Muscle layer of colon (tissue), 2 donors: ENCODE measurements around the gene ZNF496.
"Not testable (repeated sequence)": the region's sequence is repeated elsewhere in the genome, so short reads cannot be mapped to it uniquely, and the experiment has no call there.

Experiments used
- H3K27ac ChIP-seq: one replicate; pipeline ENCODE4 v1.7.0; 2013; ENCODE audit warnings: low read depth, mild to moderate bottlenecking, low read length, moderate library complexity
- H3K27me3 ChIP-seq, 2 donors: one replicate each; pipeline ENCODE4 v1.7.0; 2013; ENCODE audit warnings: low read length in 2 of 2, mild to moderate bottlenecking in 2 of 2; ENCODE audit not compliant: insufficient read depth in 2 of 2, control insufficient read depth in 1 of 2
- H3K36me3 ChIP-seq: one replicate; pipeline ENCODE4 v1.7.0; 2013; ENCODE audit warnings: mild to moderate bottlenecking, low read length; ENCODE audit not compliant: insufficient read depth
- H3K4me1 ChIP-seq: one replicate; pipeline ENCODE4 v1.7.0; 2013; ENCODE audit warnings: mild to moderate bottlenecking, low read length; ENCODE audit not compliant: insufficient read depth
- H3K4me3 ChIP-seq, 2 donors: one replicate each; pipeline ENCODE4 v1.7.0; 2013; ENCODE audit warnings: low read length in 2 of 2, low read depth in 1 of 2, mild to moderate bottlenecking in 1 of 2, moderate library complexity in 1 of 2
- H3K9ac ChIP-seq: one replicate; pipeline ENCODE4 v1.7.0; 2013; ENCODE audit warnings: low read length
- H3K9me3 ChIP-seq: one replicate; pipeline ENCODE4 v1.7.0; 2013; ENCODE audit warnings: mild to moderate bottlenecking, low read length
- donor health status: abdominal sarcoma.
- donor health status: Adenocarcinoma of cecum.

Gene ZNF496

GRCh38 chr1:247367786-247368422 is 36.2 kb upstream of the ZNF496 start:
- Histone ChIP-seq H3K27me3 (peaks cover 0 to 5% of the 10 kb centered on the region in 2 donors), H3K4me3 (no peak overlapping the region), H3K27ac (no peak overlapping the region), H3K36me3 (no peaks in the 10 kb centered on the region), H3K9me3 (no peaks in the 10 kb centered on the region), H3K9ac (no peak overlapping the region), H3K4me1 (peaks cover 5% of the 10 kb centered on the region)

GRCh38 chr1:247366926-247367645 is 35.4 kb upstream of the ZNF496 start:
- Histone ChIP-seq H3K27me3 (peaks cover 0 to 5% of the 10 kb centered on the region in 2 donors), H3K4me3 (no peak overlapping the region), H3K36me3 (no peaks in the 10 kb centered on the region), H3K9me3 (no peaks in the 10 kb centered on the region), H3K4me1 (peaks cover 5% of the 10 kb centered on the region), H3K27ac (no peak overlapping the region), H3K9ac (no peak overlapping the region)

- H3K4me3 ChIP-seq, H3K27ac ChIP-seq, H3K4me1 ChIP-seq, H3K9me3 ChIP-seq, H3K9ac ChIP-seq, H3K27me3 ChIP-seq, H3K36me3 ChIP-seq: not testable (repeated sequence)
Observed at GRCh38 chr1:247366345-247366744, 34.7 kb upstream of the ZNF496 start.

GRCh38 chr1:247365023-247365422 is 33.4 kb upstream of the ZNF496 start:
- Histone ChIP-seq H3K36me3 (no peaks in the 10 kb centered on the region), H3K27me3 (peaks cover 0 to 5% of the 10 kb centered on the region in 2 donors), H3K27ac (no peak overlapping the region), H3K4me1 (peaks cover 14% of the 10 kb centered on the region), H3K4me3 (no peak overlapping the region), H3K9me3 (no peaks in the 10 kb centered on the region), H3K9ac (no peak overlapping the region)

GRCh38 chr1:247363000-247363399 is 31.3 kb upstream of the ZNF496 start:
- H3K27ac ChIP-seq, H3K27me3 ChIP-seq, H3K36me3 ChIP-seq, H3K9ac ChIP-seq, H3K9me3 ChIP-seq, H3K4me3 ChIP-seq: not testable (repeated sequence)
- peaks cover 14% of the 10 kb centered on the region for H3K4me1 ChIP-seq

GRCh38 chr1:247362153-247362552 is 30.5 kb upstream of the ZNF496 start:
- H3K27me3 ChIP-seq, result peaks cover 0 to 8% of the 10 kb centered on the region in 2 donors
- H3K4me3 ChIP-seq, result no peak overlapping the region
- H3K36me3 ChIP-seq, result no peaks in the 10 kb centered on the region
- peaks cover 14% of the 10 kb centered on the region for H3K4me1 ChIP-seq
- no peak overlapping the region for H3K27ac ChIP-seq
- no peaks in the 10 kb centered on the region for H3K9me3 ChIP-seq
- no peak overlapping the region for H3K9ac ChIP-seq

- Histone ChIP-seq H3K4me1 (peaks cover 14% of the 10 kb centered on the region), H3K9ac (no peak overlapping the region), H3K9me3 (no peaks in the 10 kb centered on the region), H3K27me3 (peaks cover 0 to 11% of the 10 kb centered on the region in 2 donors), H3K27ac (no peak overlapping the region), H3K36me3 (no peaks in the 10 kb centered on the region), H3K4me3 (peak overlapping the region in 1 of 2 donors; percentile 42)
Observed at GRCh38 chr1:247360991-247361731, 29.5 kb upstream of the ZNF496 start.

GRCh38 chr1:247360116-247360898 is 28.6 kb upstream of the ZNF496 start:
- Histone ChIP-seq H3K36me3 (no peaks in the 10 kb centered on the region), H3K27ac (no peak overlapping the region), H3K9me3 (no peaks in the 10 kb centered on the region), H3K4me3 (peak overlapping the region in 1 of 2 donors; percentile 42), H3K4me1 (peaks cover 14% of the 10 kb centered on the region), H3K27me3 (peaks cover 0 to 11% of the 10 kb centered on the region in 2 donors), H3K9ac (no peak overlapping the region)

GRCh38 chr1:247359559-247359958 is 27.9 kb upstream of the ZNF496 start:
- H3K4me1 ChIP-seq, result peaks cover 14% of the 10 kb centered on the region
- H3K36me3 ChIP-seq, result no peaks in the 10 kb centered on the region
- no peak overlapping the region for H3K27ac ChIP-seq
- no peak overlapping the region for H3K9ac ChIP-seq
- H3K27me3 ChIP-seq, result peaks cover 0 to 11% of the 10 kb centered on the region in 2 donors
- H3K4me3 ChIP-seq, result no peak overlapping the region
- H3K9me3 ChIP-seq, result no peaks in the 10 kb centered on the region

- Histone ChIP-seq H3K36me3 (no peaks in the 10 kb centered on the region), H3K27ac (no peak overlapping the region), H3K4me1 (peaks cover 14% of the 10 kb centered on the region), H3K9ac (no peak overlapping the region), H3K4me3 (no peak overlapping the region), H3K9me3 (no peaks in the 10 kb centered on the region), H3K27me3 (peaks cover 0 to 6% of the 10 kb centered on the region in 2 donors)
Observed at GRCh38 chr1:247358920-247359319, 27.3 kb upstream of the ZNF496 start.

GRCh38 chr1:247357781-247358211 is 26.1 kb upstream of the ZNF496 start:
- Histone ChIP-seq H3K4me3 (no peak overlapping the region), H3K9ac (no peak overlapping the region), H3K36me3 (no peaks in the 10 kb centered on the region), H3K27me3 (peaks cover 0 to 6% of the 10 kb centered on the region in 2 donors), H3K9me3 (no peaks in the 10 kb centered on the region), H3K27ac (no peak overlapping the region), H3K4me1 (peaks cover 14% of the 10 kb centered on the region)
